T-helper 1 cell (primary cell): ENCODE measurements around the gene TMEM163.
"Not testable (repeated sequence)": the region's sequence is repeated elsewhere in the genome, so short reads cannot be mapped to it uniquely, and the experiment has no call there.

Experiments
- DNase-seq, 5 donors: peaks; one replicate each; pipeline ENCODE4 v3.0.0-alpha.2; 2012 to 2020

The TMEM163 gene

DNA sequence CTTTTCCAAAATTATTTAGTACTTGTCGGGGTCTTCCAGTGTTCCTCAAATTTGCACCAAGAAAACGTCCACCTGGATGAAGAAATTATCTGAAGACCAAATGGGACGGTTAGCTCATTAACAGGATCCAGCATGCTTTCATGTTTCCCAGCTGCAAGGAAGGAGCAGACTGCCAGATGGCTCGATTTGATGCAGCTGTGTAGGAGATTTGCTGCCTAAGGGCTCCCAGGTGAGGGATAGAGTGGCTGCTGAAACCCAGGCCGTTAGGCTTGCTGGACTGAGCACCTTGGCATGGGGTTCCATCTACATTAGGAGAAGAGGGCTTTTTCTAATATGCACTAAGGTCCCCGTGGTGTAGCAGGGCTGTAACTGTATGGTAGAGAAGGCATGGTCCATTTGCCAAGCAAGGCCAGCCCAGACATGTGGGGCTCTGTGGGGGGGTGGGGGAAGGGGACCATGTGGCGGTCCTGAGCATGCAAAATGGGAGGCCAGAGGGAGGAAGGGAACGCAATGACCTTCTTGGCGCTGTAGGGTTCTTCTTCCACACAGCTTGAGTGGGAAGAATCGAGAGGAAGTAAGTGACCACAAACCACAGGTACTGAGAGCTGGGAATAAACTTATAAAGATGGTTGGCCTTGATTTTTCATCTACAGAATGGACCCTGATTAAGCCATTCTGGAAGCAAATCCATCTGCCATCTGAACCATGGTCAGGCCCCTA lies 144.0 kb downstream of the TMEM163 start:
- DNase-seq = no peak

- DNase-seq = no peak
Observed at GRCh38 chr2:134573724-134574123, 145.1 kb downstream of the TMEM163 start.

GRCh38 chr2:134573085-134573370 lies 145.8 kb downstream of the TMEM163 start:
- no peak for DNase-seq

DNA sequence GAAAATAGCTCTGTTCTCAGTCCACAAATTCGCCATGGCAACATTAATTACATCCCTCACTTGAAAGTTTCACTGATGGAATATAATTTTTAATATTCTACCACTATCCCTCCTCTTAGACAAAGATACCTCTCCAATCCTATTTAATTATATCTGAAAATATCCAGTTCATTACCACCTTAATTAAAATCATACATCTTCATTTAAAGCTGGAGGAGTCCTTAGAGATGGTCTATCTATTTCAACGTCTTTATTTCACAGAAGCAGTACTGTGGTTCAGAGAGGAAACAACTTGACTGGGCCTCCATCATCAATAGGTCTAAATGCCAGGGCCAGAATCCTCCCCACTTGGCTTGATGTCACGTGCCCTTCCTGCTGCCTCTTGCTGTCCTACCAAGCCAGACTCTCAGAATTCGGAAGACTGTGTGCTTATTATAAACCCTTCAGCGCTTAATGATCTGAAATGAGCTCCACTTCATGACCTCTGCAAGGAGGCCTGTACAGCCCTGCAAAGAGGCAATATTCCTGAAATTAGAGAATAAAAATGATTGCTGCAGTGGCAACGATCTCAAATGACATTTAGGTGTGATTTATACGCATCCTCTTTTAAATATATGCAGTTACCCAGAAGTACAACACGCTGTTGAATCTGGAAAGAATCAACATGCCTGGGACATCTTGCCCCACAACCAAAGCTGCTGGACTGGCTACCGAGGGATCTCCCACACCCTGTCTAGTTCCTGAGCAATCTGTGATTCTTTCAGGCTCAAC lies 146.3 kb downstream of the TMEM163 start:
- DNase-seq = no peak

GRCh38 chr2:134570676-134571075 lies 148.1 kb downstream of the TMEM163 start:
- DNase-seq = no peak

DNA sequence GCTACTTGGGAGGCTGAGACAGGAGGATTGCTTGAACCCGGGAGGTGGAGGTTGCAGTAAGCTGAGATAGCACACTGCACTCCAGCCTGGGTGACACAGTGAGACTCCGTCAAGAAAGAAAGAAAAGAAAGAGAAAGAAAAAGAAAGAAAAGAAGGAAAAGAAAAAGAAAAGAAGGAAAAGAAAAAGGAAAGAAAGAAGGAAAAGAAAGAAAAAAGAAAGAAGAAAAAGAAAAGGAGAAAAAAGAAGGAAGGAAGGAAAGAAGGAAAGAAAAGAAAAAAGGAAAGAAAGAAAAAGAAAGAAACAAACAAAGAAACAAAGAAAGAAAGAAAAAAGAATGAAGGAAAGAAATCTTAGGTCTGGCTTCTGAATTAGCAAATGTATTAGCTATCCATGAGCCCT lies 150.4 kb downstream of the TMEM163 start:
- no peak for DNase-seq

GRCh38 chr2:134567666-134568065 lies 151.1 kb downstream of the TMEM163 start:
- no peak for DNase-seq

- DNase-seq = not testable (repeated sequence)
Observed at GRCh38 chr2:134564955-134565354, 153.8 kb downstream of the TMEM163 start.

DNA sequence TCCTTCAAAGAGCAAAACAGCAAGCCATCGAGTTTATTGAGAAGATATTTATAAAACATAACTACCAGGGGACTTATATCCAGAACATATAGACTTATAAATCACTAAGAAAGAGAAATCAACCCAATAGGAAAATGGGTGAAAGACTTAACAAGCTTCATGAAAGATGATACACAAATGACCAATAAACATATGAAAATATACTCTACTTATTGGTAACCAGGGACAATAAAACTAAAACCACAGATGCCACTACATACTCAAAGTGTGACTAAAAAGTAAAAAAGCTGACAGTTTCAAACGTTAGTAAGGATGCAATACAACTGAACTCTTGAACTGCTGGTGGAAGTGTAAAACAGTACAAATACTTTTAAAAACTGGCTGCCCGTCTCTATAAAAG lies 154.3 kb downstream of the TMEM163 start:
- no peak for DNase-seq

- DNase-seq = no peak
Observed at GRCh38 chr2:134558208-134558830, 160.5 kb downstream of the TMEM163 start.

DNA sequence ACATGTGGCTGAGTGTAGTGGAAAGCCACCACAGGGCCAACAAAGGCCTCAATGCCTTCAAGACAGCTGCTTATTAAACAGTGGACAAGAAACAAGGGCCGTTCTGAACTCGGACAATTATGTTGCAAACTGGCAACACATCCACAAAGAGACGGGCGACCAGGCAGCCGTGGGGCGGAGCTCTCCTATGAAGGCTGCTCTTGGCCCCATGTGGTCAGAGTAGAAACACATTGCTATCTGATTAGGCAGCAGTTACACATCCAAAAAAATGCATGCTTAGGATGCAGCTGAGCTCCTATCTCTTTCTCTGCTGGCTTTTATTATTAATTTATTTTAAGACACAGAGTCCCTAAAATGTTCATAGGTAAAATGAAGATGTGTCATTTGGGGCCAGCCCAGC lies 163.4 kb downstream of the TMEM163 start:
- DNase-seq = no peak

DNA sequence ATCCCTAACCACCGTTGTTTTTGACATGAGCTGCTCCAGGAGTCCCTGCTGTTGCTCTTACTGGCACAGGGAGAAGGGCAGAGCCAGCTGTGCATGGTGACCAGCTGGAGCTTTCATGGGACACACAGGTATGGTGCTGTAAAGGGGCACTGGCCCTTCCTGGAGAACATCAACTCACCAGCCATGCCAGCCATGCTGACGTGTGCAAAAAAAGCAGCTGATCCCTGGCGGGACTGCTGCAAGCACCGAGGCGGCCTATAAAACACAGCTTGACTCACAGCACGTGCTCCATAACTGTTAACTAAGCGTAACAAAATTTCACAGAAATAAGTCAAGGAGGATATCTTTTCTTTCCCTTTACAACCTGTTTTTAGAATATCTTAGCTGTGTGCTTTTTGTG lies 165.1 kb downstream of the TMEM163 start:
- DNase-seq = no peak

DNA sequence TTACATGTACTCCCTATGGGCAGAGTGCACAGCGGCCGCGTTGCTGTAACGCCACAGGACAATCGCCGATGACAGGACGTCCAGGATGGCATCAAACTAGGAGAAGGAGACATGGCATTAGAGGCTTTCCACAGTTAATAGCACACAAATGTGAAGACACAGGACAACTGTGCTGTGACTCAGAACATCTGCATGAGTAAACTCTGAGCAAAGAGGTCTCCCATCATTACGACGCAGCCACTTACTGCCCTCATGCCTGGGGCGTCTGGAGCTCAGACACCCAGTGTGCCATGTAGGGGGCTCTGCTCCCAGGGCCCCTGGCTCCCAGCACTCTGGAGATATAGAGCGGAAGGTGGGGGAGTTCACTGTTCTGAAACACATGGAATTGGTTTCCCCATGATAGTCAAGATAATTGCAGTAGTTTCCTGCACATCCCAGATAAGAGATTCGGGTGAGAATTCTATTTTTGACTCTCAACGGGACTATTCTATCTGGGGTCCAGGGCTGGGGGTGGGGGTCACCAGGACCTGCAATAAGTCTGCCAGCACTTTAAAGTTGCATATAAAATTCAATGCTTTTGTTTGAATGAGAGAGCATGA lies 168.1 kb downstream of the TMEM163 start:
- DNase-seq = no peak

DNA sequence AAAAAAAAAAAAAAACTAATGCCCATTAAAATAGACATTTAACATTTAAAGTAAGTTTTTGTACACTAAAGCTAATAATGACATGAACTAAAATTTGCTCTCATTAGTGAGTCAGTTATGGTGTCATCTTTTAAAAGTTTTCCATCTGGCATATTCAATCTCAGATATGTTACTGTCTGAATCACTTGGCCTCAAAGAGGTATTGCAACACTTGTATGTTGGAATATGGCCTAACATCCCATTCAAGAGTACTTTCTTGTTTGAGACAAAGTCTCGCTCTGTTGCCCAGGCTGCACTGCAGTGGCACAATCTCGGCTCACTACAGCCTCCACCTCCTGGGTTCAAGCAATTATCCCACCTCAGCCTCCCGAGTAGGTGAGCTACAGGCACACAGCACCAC lies 169.7 kb downstream of the TMEM163 start:
- no peak for DNase-seq

- DNase-seq = no peak
Observed at GRCh38 chr2:134540990-134541389, 177.8 kb downstream of the TMEM163 start.

DNA sequence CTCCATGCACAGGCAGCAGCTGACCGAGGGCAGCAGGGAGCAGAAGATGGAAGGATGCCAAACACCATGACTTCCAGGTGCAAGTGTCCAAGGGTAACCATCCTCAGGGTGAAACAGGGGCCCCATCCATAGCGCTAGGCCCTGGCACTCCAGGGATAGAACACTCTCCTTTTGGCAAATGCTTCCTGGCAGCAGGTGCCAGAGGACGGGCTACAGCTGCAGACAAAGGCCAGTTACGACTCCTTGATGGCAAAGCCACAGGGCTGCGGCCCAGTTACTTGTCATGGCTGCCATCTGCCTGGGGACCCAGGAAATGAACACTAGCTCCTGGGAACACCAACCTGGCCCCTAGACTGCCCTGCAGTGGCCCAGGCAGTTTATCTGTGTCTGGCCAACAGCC lies 178.8 kb downstream of the TMEM163 start:
- no peak for DNase-seq

- DNase-seq = no peak
Observed at GRCh38 chr2:134537702-134538101, 181.1 kb downstream of the TMEM163 start.

DNA sequence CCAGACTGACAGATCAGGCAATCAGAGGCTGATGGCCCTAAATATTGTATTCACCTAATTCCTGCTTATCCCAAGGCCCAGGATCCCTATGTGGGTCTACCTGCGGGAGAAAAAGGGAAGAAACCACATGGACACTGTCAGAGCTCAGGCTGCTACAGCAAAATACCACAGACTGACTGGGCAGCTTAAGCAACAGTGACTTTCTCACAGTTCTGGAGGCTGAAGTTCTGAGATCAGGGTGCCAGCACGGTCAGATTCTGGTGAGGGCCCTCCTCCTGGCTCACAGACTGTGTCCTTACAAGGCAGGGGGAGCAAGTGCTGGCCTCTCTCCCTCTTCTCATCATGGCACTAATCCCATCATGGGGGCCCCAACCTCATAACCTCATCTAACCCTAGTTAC lies 181.7 kb downstream of the TMEM163 start:
- no peak for DNase-seq

- no peak for DNase-seq
Observed at GRCh38 chr2:134536296-134536695, 182.5 kb downstream of the TMEM163 start.

- no peak for DNase-seq
Observed at GRCh38 chr2:134532537-134532936, 186.3 kb downstream of the TMEM163 start.

GRCh38 chr2:134527381-134527780 lies 191.4 kb downstream of the TMEM163 start:
- DNase-seq = no peak

DNA sequence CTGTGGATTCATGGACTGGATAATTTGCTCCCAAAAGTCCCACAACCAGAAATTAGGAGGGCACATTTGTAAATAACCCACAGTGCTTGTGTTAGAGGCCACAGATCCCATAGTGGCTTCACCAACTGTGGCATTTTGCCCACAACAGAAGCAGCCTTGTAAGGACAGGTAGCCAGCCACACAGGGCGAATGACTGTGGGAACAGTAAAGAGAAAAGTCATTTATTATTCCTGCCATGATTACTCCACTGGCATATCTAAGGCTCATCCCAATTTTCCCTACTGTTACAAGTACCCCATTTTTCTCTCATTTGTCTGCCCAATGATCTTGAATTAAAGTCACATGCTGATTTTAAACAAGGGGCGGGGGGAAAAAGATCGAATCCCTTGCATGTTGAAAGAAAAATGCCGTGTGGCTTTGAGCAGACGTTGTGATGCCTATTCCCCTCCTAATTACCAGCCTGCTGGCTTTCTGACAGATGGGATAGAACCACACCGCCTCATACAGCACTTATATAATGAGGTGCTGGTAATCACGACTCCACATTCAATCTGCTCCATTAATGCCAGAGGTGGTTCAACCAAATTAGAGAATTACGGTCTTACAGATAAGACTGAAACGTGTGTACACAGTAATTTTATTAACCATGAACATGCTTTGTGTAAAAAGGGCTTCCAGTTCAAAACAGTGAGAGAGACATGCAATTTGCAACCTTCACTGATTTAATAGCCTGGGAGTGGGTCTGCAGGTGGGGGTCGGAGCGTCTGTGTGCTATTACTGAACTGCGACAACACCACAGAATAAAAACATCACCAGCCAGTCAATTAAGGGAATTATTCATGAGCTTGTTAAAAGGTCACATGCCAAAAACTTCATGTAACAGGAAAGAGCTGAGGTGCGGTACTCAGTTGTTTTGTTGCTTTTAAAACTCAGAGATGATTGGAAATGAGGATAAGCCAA lies 196.0 kb downstream of the TMEM163 start:
- DNase-seq = no peak

DNA sequence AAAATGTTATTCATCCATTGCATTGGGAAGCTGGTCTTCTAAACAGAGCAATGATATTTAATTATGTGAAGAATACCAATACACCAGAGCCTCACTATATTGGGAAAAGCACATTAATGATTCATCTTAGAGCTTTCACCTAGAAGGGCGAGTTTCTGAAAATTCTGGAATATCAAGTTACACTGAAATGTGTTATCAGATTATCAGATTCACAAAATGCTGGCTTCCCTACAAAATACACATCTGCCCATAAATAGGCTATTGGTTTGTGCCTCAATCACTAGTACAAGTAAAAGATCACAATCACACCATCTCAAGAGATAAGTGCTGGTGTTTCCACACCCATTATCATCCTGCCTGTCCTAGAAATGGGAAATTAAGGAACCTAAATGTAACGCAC lies 200.7 kb downstream of the TMEM163 start:
- DNase-seq = no peak
